GM20000 (cell line): ENCODE results near the gene ITM2B.
"Not testable (repeated sequence)": the region's sequence is repeated elsewhere in the genome, so short reads cannot be mapped to it uniquely, and the experiment has no call there.

Experiments
- DNase-seq: peaks from one replicate; pipeline ENCODE4 v3.0.0; 2012; ENCODE audit warnings: low spot score
- CTCF ChIP-seq: IDR thresholded peaks from 2 replicates; pipeline ENCODE4 v1.5.1; 2012; ENCODE audit warnings: mild to moderate bottlenecking, control low read depth; ENCODE audit errors: extremely low read depth, missing control alignments

ITM2B gene

GRCh38 chr13:48236528-48237353 is 3.7 kb downstream of the ITM2B start:
- DNase-seq: no peak
- TF ChIP-seq CTCF: no peak

- not testable (repeated sequence) for DNase-seq
Observed at GRCh38 chr13:48239369-48239768, 6.4 kb downstream of the ITM2B start.

- TF ChIP-seq CTCF: no peak
- no peak for DNase-seq
Observed at GRCh38 chr13:48241651-48242050, 8.6 kb downstream of the ITM2B start.

GRCh38 chr13:48242677-48243076 is 9.7 kb downstream of the ITM2B start:
- no peak for TF ChIP-seq CTCF
- no peak for DNase-seq

- no peak for TF ChIP-seq CTCF
- DNase-seq: no peak
Observed at GRCh38 chr13:48244159-48244558, 11.2 kb downstream of the ITM2B start.

GRCh38 chr13:48246102-48246501 is 13.1 kb downstream of the ITM2B start:
- DNase-seq: no peak
- no peak for TF ChIP-seq CTCF

- no peak for TF ChIP-seq CTCF
- no peak for DNase-seq
Observed at GRCh38 chr13:48249018-48249417, 16.0 kb downstream of the ITM2B start.

GRCh38 chr13:48251611-48252081 is 18.6 kb downstream of the ITM2B start:
- no peak for TF ChIP-seq CTCF
- DNase-seq: no peak
